ENCODE measurements around the gene GPHN. TPM values are rescaled to one million over a fixed set of nuclear protein-coding genes. Genes with fewer than 3 reads are reported as not detected.

GPHN gene
- total RNA-seq, 1 experiment from 2014 or later, result 11.3 TPM

GRCh38 chr14:66918527-66918926, 410.6 kb downstream of the GPHN start:
- H3K36me3 Mint-ChIP-seq (ENCODE audit: insufficient read depth, unreplicated experiment), result no peaks in the 10 kb centered on the region
- H3K27ac Mint-ChIP-seq (ENCODE audit: unreplicated experiment), result no peak overlapping the region
- H3K9me3 ChIP-seq, result no peaks in the 10 kb centered on the region
- H3K4me3 ChIP-seq (ENCODE audit: low read depth, low read length), result no peak overlapping the region
- intact Hi-C loops (cut with micrococcal nuclease; ENCODE audit: unreplicated experiment), result loop anchor here (1.0 to 10.0 kb wide), 3 partner anchors 14 to 216 kb away; no protein-coding TSS in a partner anchor
- H3K27me3 ChIP-seq (replicated peaks; ENCODE audit: control insufficient read depth, insufficient read depth, low read length), result no peaks in the 10 kb centered on the region
- H3K9me3 Mint-ChIP-seq (ENCODE audit: unreplicated experiment), result no peaks in the 10 kb centered on the region
- DNase-seq, result peak; percentile 40 to 50
- ChIA-PET CTCF (interaction anchor here (0.6 kb wide), 1 partner anchor 613 kb away, joined by 9 read pairs; no protein-coding TSS in a partner anchor), POLR2A (no interaction called here)
- peaks cover 26% of the 10 kb centered on the region for H3K4me1 ChIP-seq
- H3K36me3 ChIP-seq (ENCODE audit: control insufficient read depth, insufficient read depth, low read length), result no peaks in the 10 kb centered on the region; the same call in 1 of the 2 replicates
- BruUV-seq (replicated peaks), result no TSS peak
- H3K4me3 Mint-ChIP-seq (ENCODE audit: unreplicated experiment), result no peak overlapping the region
- H3K27me3 Mint-ChIP-seq (ENCODE audit: insufficient read depth, unreplicated experiment), result no peaks in the 10 kb centered on the region
- peaks cover 16% of the 10 kb centered on the region for H3K4me1 Mint-ChIP-seq (ENCODE audit: low read depth, unreplicated experiment)
- TF ChIP-seq CTCF (IDR thresholded peaks at IDR 0.05; ENCODE audit: insufficient read depth in 1 of 2, low read depth in 1 of 2, low read length in 1 of 2, severe bottlenecking in 1 of 2, unreplicated experiment in 1 of 2), result no peak

- no peaks in the 10 kb centered on the region; the same call in 1 of the 2 replicates for H3K36me3 ChIP-seq (ENCODE audit: control insufficient read depth, insufficient read depth, low read length)
- H3K36me3 Mint-ChIP-seq (ENCODE audit: insufficient read depth, unreplicated experiment), result no peaks in the 10 kb centered on the region
- H3K4me3 ChIP-seq (ENCODE audit: low read depth, low read length), result no peak overlapping the region
- H3K27me3 Mint-ChIP-seq (ENCODE audit: insufficient read depth, unreplicated experiment), result no peaks in the 10 kb centered on the region
- CTCF ChIA-PET, result no interaction called here
- BruUV-seq (replicated peaks), result no TSS peak
- H3K4me1 Mint-ChIP-seq (ENCODE audit: low read depth, unreplicated experiment), result peaks cover 16% of the 10 kb centered on the region
- intact Hi-C loops (cut with micrococcal nuclease; ENCODE audit: unreplicated experiment), result no loop called here
- no peaks in the 10 kb centered on the region for H3K27me3 ChIP-seq (replicated peaks; ENCODE audit: control insufficient read depth, insufficient read depth, low read length)
- TF ChIP-seq CTCF (IDR thresholded peaks at IDR 0.05; ENCODE audit: insufficient read depth in 1 of 2, low read depth in 1 of 2, low read length in 1 of 2, severe bottlenecking in 1 of 2, unreplicated experiment in 1 of 2), result no peak
- no peaks in the 10 kb centered on the region for H3K9me3 ChIP-seq
- H3K27ac Mint-ChIP-seq (ENCODE audit: unreplicated experiment), result no peak overlapping the region
- peaks cover 26% of the 10 kb centered on the region for H3K4me1 ChIP-seq
- H3K4me3 Mint-ChIP-seq (ENCODE audit: unreplicated experiment), result no peak overlapping the region
- DNase-seq, result no peak
- no peaks in the 10 kb centered on the region for H3K9me3 Mint-ChIP-seq (ENCODE audit: unreplicated experiment)
- POLR2A ChIA-PET, result no interaction called here
These were observed 412.2 kb downstream of the GPHN start for GRCh38 chr14:66920196-66920595.

- Histone ChIP-seq H3K4me1 (peaks cover 13% of the 10 kb centered on the region), H3K27me3 (replicated peaks; ENCODE audit: control insufficient read depth, insufficient read depth, low read length) (no peaks in the 10 kb centered on the region), H3K36me3 (ENCODE audit: control insufficient read depth, insufficient read depth, low read length) (no peaks in the 10 kb centered on the region; the same call in 1 of the 2 replicates), H3K9me3 (no peaks in the 10 kb centered on the region), H3K4me3 (ENCODE audit: low read depth, low read length) (no peak overlapping the region)
- Mint-ChIP-seq H3K9me3 (ENCODE audit: unreplicated experiment) (no peaks in the 10 kb centered on the region), H3K27ac (ENCODE audit: unreplicated experiment) (no peak overlapping the region), H3K4me3 (ENCODE audit: unreplicated experiment) (no peak overlapping the region), H3K27me3 (ENCODE audit: insufficient read depth, unreplicated experiment) (no peaks in the 10 kb centered on the region), H3K4me1 (ENCODE audit: low read depth, unreplicated experiment) (peaks cover 4% of the 10 kb centered on the region), H3K36me3 (ENCODE audit: insufficient read depth, unreplicated experiment) (no peaks in the 10 kb centered on the region)
- intact Hi-C loops (cut with micrococcal nuclease; ENCODE audit: unreplicated experiment), result no loop called here
- POLR2A ChIA-PET, result no interaction called here
- DNase-seq, result no peak
- no TSS peak for BruUV-seq (replicated peaks)
- CTCF ChIA-PET, result no interaction called here
- no peak for TF ChIP-seq CTCF (IDR thresholded peaks at IDR 0.05; ENCODE audit: insufficient read depth in 1 of 2, low read depth in 1 of 2, low read length in 1 of 2, severe bottlenecking in 1 of 2, unreplicated experiment in 1 of 2)
These were observed 415.3 kb downstream of the GPHN start for GRCh38 chr14:66923251-66923650.
